Measurements from ENCODE around the gene HRH1.

DNA sequence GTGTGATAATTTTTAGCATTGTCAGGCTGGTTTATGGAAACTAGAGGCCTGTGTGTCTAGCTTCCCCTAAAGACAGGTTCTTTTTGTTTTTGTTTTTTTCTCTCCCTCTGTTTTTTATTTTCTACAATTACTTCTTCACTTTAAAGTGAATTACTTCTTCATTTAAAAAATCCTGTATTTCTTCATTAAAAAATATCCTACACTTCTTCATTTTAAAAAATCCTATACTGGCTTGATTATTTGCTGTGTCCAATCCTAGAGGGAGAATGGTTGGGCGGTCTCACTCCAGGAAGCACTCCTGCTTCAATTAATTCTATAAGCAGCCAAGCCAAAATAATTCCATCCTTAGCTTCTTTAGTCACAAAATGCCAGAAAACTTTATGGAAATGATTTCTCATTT, 129.7 kb downstream of the HRH1 start:
- TF ChIP-seq, protein P1, sequence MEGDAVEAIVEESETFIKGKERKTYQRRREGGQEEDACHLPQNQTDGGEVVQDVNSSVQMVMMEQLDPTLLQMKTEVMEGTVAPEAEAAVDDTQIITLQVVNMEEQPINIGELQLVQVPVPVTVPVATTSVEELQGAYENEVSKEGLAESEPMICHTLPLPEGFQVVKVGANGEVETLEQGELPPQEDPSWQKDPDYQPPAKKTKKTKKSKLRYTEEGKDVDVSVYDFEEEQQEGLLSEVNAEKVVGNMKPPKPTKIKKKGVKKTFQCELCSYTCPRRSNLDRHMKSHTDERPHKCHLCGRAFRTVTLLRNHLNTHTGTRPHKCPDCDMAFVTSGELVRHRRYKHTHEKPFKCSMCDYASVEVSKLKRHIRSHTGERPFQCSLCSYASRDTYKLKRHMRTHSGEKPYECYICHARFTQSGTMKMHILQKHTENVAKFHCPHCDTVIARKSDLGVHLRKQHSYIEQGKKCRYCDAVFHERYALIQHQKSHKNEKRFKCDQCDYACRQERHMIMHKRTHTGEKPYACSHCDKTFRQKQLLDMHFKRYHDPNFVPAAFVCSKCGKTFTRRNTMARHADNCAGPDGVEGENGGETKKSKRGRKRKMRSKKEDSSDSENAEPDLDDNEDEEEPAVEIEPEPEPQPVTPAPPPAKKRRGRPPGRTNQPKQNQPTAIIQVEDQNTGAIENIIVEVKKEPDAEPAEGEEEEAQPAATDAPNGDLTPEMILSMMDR (IDR thresholded peaks at IDR 0.05) = no peak
- TF ChIP-seq POLR2A (IDR thresholded peaks at IDR 0.05) = no peak

All from uterus (tissue), 2 donors.